ENCODE measurements around the gene CNTN5. TPM values are rescaled to one million over a fixed set of nuclear protein-coding genes. Genes with fewer than 3 reads are reported as not detected.

Gene CNTN5
- polyA plus RNA-seq, 3 donors: 18.7 to 26.6 (median 19.0) TPM

DNA sequence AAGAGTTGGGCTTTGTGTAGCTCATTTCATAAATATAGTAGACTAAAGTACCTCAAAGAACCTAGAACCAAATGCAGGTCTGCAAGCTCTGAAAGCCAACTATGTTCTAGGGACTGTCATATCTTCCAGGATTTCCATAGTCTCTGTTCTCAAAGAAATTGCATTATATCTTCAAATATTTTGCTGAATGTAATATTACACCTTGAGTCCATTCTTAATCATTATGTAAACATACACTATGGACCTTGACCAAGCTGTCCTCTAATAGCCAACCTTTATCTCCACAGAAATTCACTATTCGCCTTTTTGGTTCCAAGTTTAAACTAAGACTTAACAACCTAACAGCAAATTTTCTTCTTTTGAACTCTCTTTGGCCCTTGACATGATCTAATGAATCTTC is 987.7 kb downstream of the CNTN5 start:
- no peak for DNase-seq (ENCODE audit: low read depth in 3 of 3, low spot score in 2 of 3)

- no peak for DNase-seq (ENCODE audit: low read depth in 3 of 3, low spot score in 2 of 3)
Measured at GRCh38 chr11:100009728-100010127, 989.0 kb downstream of the CNTN5 start.

- no peak for DNase-seq (ENCODE audit: low read depth in 3 of 3, low spot score in 2 of 3)
Measured at GRCh38 chr11:100010393-100010792, 989.6 kb downstream of the CNTN5 start.

GRCh38 chr11:100011697-100012096 is 990.9 kb downstream of the CNTN5 start:
- no peak for DNase-seq (ENCODE audit: low read depth in 3 of 3, low spot score in 2 of 3)

DNA sequence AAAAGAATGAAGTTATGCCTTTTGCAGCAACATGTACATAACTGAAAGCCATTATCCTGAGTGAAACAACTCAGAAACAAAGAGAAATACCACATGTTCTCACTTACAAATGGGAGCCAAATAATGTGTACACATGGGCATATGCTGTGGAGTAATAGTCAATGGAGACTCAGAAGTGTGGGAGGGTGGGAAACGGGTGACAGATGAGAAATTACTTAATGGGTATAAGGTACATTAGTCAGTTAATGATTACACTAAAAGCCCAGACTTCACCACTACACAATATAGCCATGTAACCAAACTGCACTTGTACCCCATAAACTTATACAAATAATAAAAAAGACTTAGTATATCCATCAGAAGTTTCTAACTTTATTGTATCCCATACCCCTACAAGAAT is 992.3 kb downstream of the CNTN5 start:
- DNase-seq (ENCODE audit: low read depth in 3 of 3, low spot score in 2 of 3): no peak

DNA sequence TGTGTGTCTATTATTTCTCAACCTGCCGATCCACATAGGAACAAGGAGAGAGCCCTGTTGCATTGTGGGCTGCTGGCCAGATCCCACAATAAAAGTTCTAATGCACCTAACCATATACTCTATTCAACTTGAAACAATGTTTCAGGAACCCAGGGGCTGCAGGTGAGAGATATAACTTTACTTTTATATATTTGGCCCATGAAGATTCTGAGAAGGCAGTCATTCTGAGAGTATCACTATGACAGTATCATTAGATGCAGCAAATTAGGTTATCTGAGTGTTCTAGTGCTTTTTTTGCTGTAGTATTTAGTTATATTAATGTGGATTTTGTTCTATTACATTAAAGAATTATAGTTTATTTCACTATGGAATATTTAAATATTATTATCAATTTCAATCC is 1011.2 kb downstream of the CNTN5 start:
- DNase-seq (ENCODE audit: low read depth in 3 of 3, low spot score in 2 of 3): no peak

DNA sequence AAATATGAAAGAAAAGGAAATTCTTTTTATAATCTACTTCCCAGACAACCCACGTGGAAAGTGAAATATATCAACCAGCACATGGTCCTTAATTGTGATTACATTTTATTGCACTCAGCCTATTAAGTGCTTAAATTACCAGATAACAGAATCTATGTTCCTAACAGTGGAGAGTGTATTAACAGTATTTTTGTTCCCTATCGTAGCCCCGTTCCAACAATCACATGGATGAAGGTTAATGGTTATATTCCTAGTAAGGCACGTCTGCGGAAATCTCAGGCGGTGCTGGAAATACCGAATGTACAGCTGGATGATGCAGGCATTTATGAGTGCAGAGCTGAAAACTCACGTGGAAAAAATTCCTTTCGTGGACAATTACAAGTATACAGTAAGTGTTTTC is 1040.3 kb downstream of the CNTN5 start:
- DNase-seq (ENCODE audit: low read depth in 3 of 3, low spot score in 2 of 3): no peak

DNA sequence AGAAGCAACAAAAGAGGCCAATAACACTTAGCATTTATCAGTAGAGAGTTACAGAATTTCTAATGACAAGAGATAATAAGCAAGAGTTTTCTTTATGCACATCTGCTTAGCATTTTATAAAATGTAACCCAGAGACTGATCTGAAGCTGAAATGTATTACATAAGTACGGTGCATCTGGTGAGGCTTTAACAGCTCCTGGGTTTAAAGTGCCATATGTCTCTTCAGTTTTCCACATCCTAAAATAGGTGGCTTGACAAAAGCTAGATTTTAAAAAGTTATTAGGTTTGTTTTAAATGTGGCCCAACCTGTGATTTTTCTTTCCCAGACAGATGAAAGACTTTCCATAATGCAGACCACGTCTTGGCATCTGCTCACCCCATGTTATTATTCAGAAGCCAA is 1045.7 kb downstream of the CNTN5 start:
- no peak for DNase-seq (ENCODE audit: low read depth in 3 of 3, low spot score in 2 of 3)

- DNase-seq (ENCODE audit: low read depth in 3 of 3, low spot score in 2 of 3): no peak
Measured at GRCh38 chr11:100068116-100068515, 1047.4 kb downstream of the CNTN5 start.

GRCh38 chr11:100072131-100072530 is 1051.4 kb downstream of the CNTN5 start:
- no peak for DNase-seq (ENCODE audit: low read depth in 3 of 3, low spot score in 2 of 3)

DNA sequence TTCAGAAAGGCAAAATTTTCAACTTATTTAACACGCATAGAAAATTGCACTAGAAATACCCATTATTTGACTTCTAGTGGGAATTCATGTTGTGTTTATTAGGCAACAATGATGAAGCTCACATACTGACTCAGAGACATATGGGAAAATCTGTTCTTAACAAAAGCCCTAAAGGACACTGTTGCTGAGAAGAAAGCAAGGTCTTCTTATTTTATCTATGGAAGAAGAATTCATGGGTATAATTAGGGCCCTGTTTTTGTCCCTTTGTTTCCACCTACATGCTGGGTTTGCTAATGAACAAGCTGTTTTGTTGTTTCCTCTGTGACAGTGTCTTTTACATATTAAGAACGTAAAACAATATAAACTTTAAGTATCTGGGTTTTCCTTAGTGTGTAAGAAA is 1059.6 kb downstream of the CNTN5 start:
- no peak for DNase-seq (ENCODE audit: low read depth in 3 of 3, low spot score in 2 of 3)

DNA sequence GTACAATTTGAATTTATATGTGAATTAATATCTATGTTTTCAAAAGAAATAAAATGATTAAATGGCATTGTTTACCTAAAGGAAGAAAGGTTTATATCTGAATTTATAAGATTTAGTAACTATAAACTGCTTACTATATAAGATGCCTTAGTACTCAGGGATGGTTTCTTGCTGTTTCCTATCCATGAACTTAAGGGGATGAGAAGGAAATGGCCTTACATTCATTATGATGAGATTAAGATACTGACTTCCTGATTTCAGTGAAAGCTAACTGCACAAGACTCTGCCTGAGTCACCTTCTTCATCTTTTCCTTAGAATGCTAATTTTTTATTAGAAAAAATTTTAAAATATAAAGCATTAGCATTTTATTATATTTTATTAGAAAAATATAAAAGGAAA is 1060.1 kb downstream of the CNTN5 start:
- no peak for DNase-seq (ENCODE audit: low read depth in 3 of 3, low spot score in 2 of 3)

DNA sequence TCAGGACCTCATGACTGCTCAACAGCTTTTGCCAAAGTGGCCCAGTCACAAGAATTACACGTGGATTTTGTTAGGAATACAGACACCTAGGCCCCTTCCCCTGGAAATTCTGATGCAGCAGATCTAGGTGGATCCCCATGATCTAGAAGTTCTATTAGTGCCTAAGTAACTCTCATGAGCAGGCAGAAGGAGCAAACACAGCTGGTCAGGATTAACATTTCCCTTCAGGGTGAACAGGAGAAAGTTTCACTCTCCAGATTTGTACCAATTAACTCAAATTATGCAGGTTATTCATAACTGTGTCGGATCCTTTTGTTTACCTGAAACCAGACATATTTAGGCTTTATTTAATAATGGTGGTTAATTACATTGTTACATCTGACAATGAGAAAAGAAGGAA is 1072.9 kb downstream of the CNTN5 start:
- DNase-seq (ENCODE audit: low read depth in 3 of 3, low spot score in 2 of 3): no peak

DNA sequence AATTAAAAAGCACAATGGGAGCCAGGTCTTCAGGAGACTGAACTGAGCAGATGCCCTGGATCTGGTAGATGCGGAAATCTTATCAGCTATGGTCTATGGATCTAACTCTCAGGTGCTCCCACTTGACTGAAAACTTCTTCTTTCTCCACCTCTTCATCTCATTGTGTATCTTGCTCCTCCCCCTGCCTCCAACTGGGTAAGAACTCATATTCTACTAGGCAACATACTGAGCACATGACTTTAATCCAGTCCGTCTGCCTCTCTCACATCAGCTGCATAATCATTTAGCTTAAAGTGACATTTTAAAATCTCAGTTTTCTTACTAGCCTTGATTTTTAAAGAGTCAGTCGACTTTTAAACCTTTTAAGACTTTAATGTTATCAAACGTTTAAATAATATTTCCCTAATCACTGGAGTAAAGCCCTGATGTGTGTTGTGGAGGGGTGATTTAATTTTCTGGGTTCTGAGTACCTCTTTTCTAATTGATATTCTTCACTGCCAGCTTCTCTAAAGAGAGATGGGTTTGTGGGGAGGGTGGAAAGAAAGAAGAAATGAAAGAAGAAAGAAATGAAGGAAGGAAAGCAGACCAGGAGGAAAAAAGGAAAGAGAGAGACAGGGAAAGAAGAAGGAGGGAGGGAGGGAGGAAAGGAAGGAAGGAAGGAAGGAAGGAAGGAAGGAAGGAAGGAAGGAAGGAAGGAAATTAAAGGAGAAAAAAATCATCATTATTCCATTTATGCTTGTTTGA is 1073.5 kb downstream of the CNTN5 start:
- no peak for DNase-seq (ENCODE audit: low read depth in 3 of 3, low spot score in 2 of 3)

DNA sequence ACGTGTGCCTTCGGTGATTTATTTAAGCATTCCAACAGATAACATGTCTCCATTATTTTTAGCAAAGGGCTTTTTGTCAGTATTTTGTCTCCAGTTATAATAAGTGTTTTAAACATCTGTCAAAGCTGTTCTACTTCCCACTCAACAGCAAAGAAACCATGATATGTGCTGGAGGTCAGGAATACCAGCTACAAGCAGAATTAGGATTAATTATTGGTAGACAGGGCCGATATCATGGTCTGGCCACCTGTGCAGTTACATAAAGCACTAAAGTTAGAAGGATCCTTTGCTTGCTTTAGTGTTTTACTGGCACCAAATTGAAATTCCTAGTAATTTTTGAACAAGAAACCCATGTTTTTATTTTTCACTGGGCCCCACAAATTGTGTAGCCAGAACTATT is 1075.1 kb downstream of the CNTN5 start:
- DNase-seq (ENCODE audit: low read depth in 3 of 3, low spot score in 2 of 3): no peak

GRCh38 chr11:100098560-100098959 is 1077.8 kb downstream of the CNTN5 start:
- no peak for DNase-seq (ENCODE audit: low read depth in 3 of 3, low spot score in 2 of 3)

GRCh38 chr11:100105255-100105981 is 1084.7 kb downstream of the CNTN5 start:
- no peak for DNase-seq (ENCODE audit: low read depth in 3 of 3, low spot score in 2 of 3)

DNA sequence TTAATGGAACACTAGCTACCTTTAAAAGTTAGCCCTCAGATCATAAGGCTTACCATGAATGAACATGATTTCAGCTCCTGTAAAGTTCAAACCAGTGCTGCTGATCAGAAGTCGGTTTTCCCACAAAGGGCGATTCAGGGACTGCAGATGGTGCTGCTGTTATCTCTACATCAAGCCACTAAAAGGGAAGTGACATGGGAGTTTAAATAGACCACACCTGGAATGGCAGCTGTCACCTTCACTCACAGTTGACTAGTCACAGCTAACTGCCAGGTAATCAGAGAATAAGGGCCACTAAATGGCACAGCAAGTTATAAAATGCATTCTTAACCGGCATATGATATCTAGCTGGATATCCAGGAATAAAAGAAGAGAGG is 1085.2 kb downstream of the CNTN5 start:
- DNase-seq (ENCODE audit: low read depth in 3 of 3, low spot score in 2 of 3): no peak

DNA sequence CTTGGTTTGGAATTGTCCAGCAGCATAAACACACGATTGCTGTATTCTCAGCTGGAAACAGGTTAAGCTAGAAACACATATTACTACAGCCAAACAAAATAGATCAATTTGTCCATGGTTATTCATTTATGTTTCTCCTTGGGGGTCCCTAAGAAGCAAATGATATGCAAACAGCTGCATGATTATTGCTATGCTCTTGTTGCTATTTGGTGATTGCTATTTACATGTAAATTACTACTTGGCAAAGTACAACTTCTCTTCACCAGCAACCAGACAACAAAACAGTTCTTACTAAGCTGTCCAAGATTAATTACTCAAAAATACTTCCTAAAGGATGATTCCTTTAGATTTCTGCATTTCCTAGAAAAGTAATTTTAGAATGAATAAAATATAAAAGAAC is 1098.4 kb downstream of the CNTN5 start:
- DNase-seq (ENCODE audit: low read depth in 3 of 3, low spot score in 2 of 3): no peak

GRCh38 chr11:100133114-100133513 is 1112.4 kb downstream of the CNTN5 start:
- no peak for DNase-seq (ENCODE audit: low read depth in 3 of 3, low spot score in 2 of 3)

- DNase-seq (ENCODE audit: low read depth in 3 of 3, low spot score in 2 of 3): no peak
Measured at GRCh38 chr11:100141201-100141600, 1120.5 kb downstream of the CNTN5 start.

DNA sequence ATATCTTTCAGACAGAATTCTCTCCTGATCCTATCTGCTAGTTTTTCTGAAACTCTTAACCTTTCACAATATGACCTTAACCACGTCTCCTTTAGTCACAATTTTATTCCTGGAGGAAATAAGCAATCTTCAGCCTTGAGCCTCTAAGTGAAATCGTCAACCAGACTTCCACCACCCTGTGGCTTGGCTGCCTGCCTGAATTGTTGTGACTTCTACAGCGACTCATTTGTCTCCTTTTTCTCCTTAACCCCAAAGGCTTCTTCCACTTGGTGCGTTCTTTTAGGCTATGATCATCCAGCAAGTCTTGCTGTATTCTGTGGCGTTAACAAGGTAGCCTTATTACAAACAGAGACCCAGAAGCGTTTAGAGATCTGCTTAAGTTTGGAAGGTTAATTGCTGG is 1131.2 kb downstream of the CNTN5 start:
- no peak for DNase-seq (ENCODE audit: low read depth in 3 of 3, low spot score in 2 of 3)

Measured in right renal cortex interstitium (tissue), 3 donors.